SK-N-SH treated with all-trans-retinoic acid at 6 μM for 48 hours (cell line): Measurements from ENCODE around the gene MED27.

Experiments used
- ARNTL ChIP-seq: fragments of 450-650 bp; formaldehyde crosslinking; IDR thresholded peaks from 2 replicates; pipeline ENCODE4 v1.5.0; 2020; ENCODE audit warnings: low read depth, mild to moderate bottlenecking, moderate library complexity, borderline replicate concordance
- BACH2 ChIP-seq: fragments of 250-450 bp; sonication (Bioruptor Pico); IDR thresholded peaks from 2 replicates; pipeline ENCODE4 v1.9.0; 2021; ENCODE audit warnings: mild to moderate bottlenecking, borderline replicate concordance
- ESRRG ChIP-seq: fragments of 250-450 bp; sonication (Bioruptor Pico); IDR thresholded peaks from 2 replicates; pipeline ENCODE4 v1.6.1; 2021; ENCODE audit warnings: mild to moderate bottlenecking
- OSR1 ChIP-seq: fragments of 250-450 bp; sonication (Bioruptor Pico); IDR thresholded peaks from 2 replicates; pipeline ENCODE4 v1.8.0; 2022; ENCODE audit warnings: moderate library complexity, mild to moderate bottlenecking, inconsistent platforms
- RARB ChIP-seq: fragments of 250-450 bp; sonication (Bioruptor Pico); IDR thresholded peaks from 2 replicates; pipeline ENCODE4 v1.8.0; 2021; ENCODE audit warnings: mild to moderate bottlenecking, moderate library complexity
- SNAI2 ChIP-seq: fragments of 250-450 bp; sonication (Bioruptor Pico); IDR thresholded peaks from 2 replicates; pipeline ENCODE4 v1.5.0; 2020; ENCODE audit warnings: mild to moderate bottlenecking, moderate library complexity
- ZFP3 ChIP-seq: fragments of 250-450 bp; sonication (Bioruptor Pico); IDR thresholded peaks from 2 replicates; pipeline ENCODE4 v1.5.0; 2020; ENCODE audit warnings: mild to moderate bottlenecking, moderate library complexity
- ZNF70 ChIP-seq: fragments of 450-650 bp; formaldehyde crosslinking; IDR thresholded peaks from 2 replicates; pipeline ENCODE4 v1.5.0; 2020; ENCODE audit warnings: mild to moderate bottlenecking, moderate library complexity
- TF ChIP-seq, protein P1 (sequence below): fragments of 250-450 bp; sonication (Bioruptor Pico); IDR thresholded peaks from 2 replicates; pipeline ENCODE4 v1.5.1; 2021; ENCODE audit warnings: mild to moderate bottlenecking, moderate library complexity
- TF ChIP-seq, protein P2 (sequence below): fragments of 250-450 bp; sonication (Bioruptor Pico); IDR thresholded peaks from 2 replicates; pipeline ENCODE4 v1.8.0; 2020; ENCODE audit warnings: mild to moderate bottlenecking, moderate library complexity, borderline replicate concordance
- TF ChIP-seq, protein P3 (sequence below): fragments of 250-450 bp; sonication (Bioruptor Pico); IDR thresholded peaks from 2 replicates; pipeline ENCODE4 v1.5.1; 2020; ENCODE audit warnings: low read depth, mild to moderate bottlenecking, moderate library complexity

DNA sequence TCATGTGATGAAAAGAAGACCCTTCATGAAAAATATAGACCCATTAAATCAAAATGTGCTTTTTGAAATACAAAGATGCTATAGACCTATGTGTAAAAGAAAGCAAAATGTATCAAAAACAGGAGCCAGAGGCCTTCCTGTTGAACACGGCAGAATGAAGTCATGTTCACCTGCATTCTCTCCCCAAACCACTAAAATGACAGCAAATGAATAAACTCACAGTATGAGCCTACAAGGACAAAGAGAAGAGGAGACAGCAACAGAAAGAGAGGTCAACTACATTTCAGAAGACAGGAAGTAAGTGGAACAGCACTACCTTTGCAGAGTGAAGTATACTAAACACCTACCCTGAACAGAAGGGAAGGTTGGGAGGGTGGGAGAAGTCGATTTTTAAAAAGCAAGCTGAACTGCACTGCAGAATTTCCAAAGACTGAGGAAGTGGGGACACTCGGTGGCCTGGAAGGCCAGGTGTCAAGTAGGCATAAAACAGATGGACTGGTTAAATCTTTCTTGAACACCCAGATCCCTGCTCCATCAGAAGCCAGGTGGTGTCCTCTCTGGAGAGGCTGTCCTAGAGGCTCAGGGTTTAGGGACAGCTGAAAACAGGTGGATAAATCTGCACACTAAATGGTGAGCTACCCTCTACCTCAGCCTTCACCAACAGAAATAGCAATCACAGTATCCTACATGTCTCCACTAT is 48.9 kb downstream of the MED27 start:
- TF ChIP-seq, protein P1, sequence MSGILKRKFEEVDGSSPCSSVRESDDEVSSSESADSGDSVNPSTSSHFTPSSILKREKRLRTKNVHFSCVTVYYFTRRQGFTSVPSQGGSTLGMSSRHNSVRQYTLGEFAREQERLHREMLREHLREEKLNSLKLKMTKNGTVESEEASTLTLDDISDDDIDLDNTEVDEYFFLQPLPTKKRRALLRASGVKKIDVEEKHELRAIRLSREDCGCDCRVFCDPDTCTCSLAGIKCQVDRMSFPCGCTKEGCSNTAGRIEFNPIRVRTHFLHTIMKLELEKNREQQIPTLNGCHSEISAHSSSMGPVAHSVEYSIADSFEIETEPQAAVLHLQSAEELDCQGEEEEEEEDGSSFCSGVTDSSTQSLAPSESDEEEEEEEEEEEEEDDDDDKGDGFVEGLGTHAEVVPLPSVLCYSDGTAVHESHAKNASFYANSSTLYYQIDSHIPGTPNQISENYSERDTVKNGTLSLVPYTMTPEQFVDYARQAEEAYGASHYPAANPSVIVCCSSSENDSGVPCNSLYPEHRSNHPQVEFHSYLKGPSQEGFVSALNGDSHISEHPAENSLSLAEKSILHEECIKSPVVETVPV (CRISPR knock-in tag), result no peak
- TF ChIP-seq ZNF70 (CRISPR knock-in tag) (no peak), SNAI2 (CRISPR knock-in tag) (no peak), ZFP3 (CRISPR knock-in tag) (no peak), BACH2 (no peak), OSR1 (CRISPR knock-in tag) (no peak), ESRRG (CRISPR knock-in tag) (no peak), ARNTL (no peak), RARB (CRISPR knock-in tag) (no peak)
- TF ChIP-seq, protein P2, sequence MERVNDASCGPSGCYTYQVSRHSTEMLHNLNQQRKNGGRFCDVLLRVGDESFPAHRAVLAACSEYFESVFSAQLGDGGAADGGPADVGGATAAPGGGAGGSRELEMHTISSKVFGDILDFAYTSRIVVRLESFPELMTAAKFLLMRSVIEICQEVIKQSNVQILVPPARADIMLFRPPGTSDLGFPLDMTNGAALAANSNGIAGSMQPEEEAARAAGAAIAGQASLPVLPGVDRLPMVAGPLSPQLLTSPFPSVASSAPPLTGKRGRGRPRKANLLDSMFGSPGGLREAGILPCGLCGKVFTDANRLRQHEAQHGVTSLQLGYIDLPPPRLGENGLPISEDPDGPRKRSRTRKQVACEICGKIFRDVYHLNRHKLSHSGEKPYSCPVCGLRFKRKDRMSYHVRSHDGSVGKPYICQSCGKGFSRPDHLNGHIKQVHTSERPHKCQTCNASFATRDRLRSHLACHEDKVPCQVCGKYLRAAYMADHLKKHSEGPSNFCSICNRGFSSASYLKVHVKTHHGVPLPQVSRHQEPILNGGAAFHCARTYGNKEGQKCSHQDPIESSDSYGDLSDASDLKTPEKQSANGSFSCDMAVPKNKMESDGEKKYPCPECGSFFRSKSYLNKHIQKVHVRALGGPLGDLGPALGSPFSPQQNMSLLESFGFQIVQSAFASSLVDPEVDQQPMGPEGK, result no peak
- TF ChIP-seq, protein P3, sequence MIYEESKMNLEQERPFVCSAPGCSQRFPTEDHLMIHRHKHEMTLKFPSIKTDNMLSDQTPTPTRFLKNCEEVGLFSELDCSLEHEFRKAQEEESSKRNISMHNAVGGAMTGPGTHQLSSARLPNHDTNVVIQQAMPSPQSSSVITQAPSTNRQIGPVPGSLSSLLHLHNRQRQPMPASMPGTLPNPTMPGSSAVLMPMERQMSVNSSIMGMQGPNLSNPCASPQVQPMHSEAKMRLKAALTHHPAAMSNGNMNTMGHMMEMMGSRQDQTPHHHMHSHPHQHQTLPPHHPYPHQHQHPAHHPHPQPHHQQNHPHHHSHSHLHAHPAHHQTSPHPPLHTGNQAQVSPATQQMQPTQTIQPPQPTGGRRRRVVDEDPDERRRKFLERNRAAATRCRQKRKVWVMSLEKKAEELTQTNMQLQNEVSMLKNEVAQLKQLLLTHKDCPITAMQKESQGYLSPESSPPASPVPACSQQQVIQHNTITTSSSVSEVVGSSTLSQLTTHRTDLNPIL, result no peak
